ENCODE data around the gene CSRNP2.

- TF ChIP-seq POLR2A (IDR thresholded peaks at IDR 0.05) = no peak
- TF ChIP-seq, protein P1, sequence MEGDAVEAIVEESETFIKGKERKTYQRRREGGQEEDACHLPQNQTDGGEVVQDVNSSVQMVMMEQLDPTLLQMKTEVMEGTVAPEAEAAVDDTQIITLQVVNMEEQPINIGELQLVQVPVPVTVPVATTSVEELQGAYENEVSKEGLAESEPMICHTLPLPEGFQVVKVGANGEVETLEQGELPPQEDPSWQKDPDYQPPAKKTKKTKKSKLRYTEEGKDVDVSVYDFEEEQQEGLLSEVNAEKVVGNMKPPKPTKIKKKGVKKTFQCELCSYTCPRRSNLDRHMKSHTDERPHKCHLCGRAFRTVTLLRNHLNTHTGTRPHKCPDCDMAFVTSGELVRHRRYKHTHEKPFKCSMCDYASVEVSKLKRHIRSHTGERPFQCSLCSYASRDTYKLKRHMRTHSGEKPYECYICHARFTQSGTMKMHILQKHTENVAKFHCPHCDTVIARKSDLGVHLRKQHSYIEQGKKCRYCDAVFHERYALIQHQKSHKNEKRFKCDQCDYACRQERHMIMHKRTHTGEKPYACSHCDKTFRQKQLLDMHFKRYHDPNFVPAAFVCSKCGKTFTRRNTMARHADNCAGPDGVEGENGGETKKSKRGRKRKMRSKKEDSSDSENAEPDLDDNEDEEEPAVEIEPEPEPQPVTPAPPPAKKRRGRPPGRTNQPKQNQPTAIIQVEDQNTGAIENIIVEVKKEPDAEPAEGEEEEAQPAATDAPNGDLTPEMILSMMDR (IDR thresholded peaks at IDR 0.05) = no peak
These were observed 34.6 kb downstream of the CSRNP2 start for GRCh38 chr12:51048661-51049251.

Data from tibial nerve (tissue), 3 donors.